Keratinocyte (primary cell): ENCODE measurements around the gene LAMTOR5. TPM values are rescaled to one million over a fixed set of nuclear protein-coding genes. Genes with fewer than 3 reads are reported as not detected.

Source experiments
- DNase-seq: peaks from one replicate; pipeline ENCODE4 v3.0.0-alpha.2; 2011; ENCODE audit warnings: low read depth, missing footprints, low spot score
- FAIRE-seq: peaks from 2 replicates; lab custom pipeline; 2011; peaks lifted over from hg19 to GRCh38; lab: Jason Lieb, UNC
- H2AFZ ChIP-seq: 2 replicates; pipeline ENCODE4 v1.6.0; 2012; ENCODE audit warnings: low read length, control low read depth, inconsistent platforms; ENCODE audit not compliant: control insufficient read depth
- H3K27ac ChIP-seq: 2 replicates; pipeline ENCODE4 v1.5.1; 2011; ENCODE audit warnings: low read length; ENCODE audit not compliant: control insufficient read depth, insufficient read depth
- H3K27me3 ChIP-seq: 3 replicates; pipeline ENCODE4 v1.6.0; 2011; ENCODE audit warnings: low read length; ENCODE audit not compliant: control insufficient read depth, insufficient read depth; ENCODE audit errors: extremely low read depth
- H3K36me3 ChIP-seq, 2 experiments: 2 replicates in 1 of 2; 3 replicates in 1 of 2; pipeline ENCODE4 v1.5.1; 2011; ENCODE audit warnings: low read length in 2 of 2, mild to moderate bottlenecking in 1 of 2; ENCODE audit not compliant: control insufficient read depth in 2 of 2, insufficient read depth in 2 of 2; ENCODE audit errors: extremely low read depth in 1 of 2
- H3K4me1 ChIP-seq: 3 replicates; pipeline ENCODE4 v1.5.1; 2011; ENCODE audit warnings: low read length; ENCODE audit not compliant: control insufficient read depth, insufficient read depth; ENCODE audit errors: extremely low read depth
- H3K4me2 ChIP-seq: 3 replicates; pipeline ENCODE4 v1.6.0; 2011; ENCODE audit warnings: low read depth, low read length; ENCODE audit not compliant: control insufficient read depth, insufficient read depth; ENCODE audit errors: extremely low read depth
- H3K4me3 ChIP-seq, 3 experiments: fragments of 200-600 bp in 1 of 3; sonication (generic) in 1 of 3; 2 replicates in 2 of 3; 3 replicates in 1 of 3; pipeline ENCODE4 v1.5.1; 2011 to 2016; ENCODE audit warnings: low read length in 3 of 3, mild to moderate bottlenecking in 3 of 3, control low read depth in 2 of 3, inconsistent platforms in 1 of 3, low read depth in 1 of 3, mixed read lengths in 1 of 3, mixed run types in 1 of 3, moderate library complexity in 1 of 3; ENCODE audit not compliant: control insufficient read depth in 2 of 3, insufficient read depth in 2 of 3; ENCODE audit errors: extremely low read depth in 1 of 3
- H3K79me2 ChIP-seq: 2 replicates; pipeline ENCODE4 v1.6.0; 2012; ENCODE audit warnings: low read length; ENCODE audit not compliant: control insufficient read depth, insufficient read depth
- H3K9ac ChIP-seq: 3 replicates; pipeline ENCODE4 v1.6.0; 2011; ENCODE audit warnings: low read length; ENCODE audit not compliant: control insufficient read depth, insufficient read depth; ENCODE audit errors: extremely low read depth
- H3K9me1 ChIP-seq: 3 replicates; pipeline ENCODE4 v1.6.0; 2011; ENCODE audit warnings: low read length; ENCODE audit not compliant: control insufficient read depth, insufficient read depth; ENCODE audit errors: extremely low read depth
- H3K9me3 ChIP-seq: 2 replicates; pipeline ENCODE4 v1.5.1; 2012; ENCODE audit warnings: low read depth, low read length; ENCODE audit not compliant: control insufficient read depth
- H4K20me1 ChIP-seq: 3 replicates; pipeline ENCODE4 v1.6.0; 2011; ENCODE audit warnings: low read length; ENCODE audit not compliant: control insufficient read depth, insufficient read depth; ENCODE audit errors: extremely low read depth
- EZH2 ChIP-seq: IDR thresholded peaks from one replicate; pipeline ENCODE4 v1.6.1; 2012; ENCODE audit warnings: inconsistent platforms, mild to moderate bottlenecking, low read length, moderate library complexity
- dilution Hi-C: fragments of 300-500 bp; cut with MboI; formaldehyde crosslinking; loops from one replicate; pipeline ENCODE4 v1.7.0; 2020; ENCODE audit warnings: low sequenced_read_pairs; ENCODE audit not compliant: extremely low pct_ligation_motif_present
- polyA plus RNA-seq, 5 experiments: library from polyadenylated mRNA; depleted of rRNA in 3 of 5; stranded (reverse) in 3 of 5; stranded (forward) in 1 of 5; unstranded in 1 of 5; fragments of >200 nt; gene quantifications; 1 replicate in 1 of 5; 2 replicates in 3 of 5; 3 replicates in 1 of 5; pipeline versions ENCODE4 v1.2.1 to v1.2.3, GENCODE V29; 2011 to 2012; ENCODE audit warnings: missing spikeins in 2 of 5, low read depth in 1 of 5, low replicate concordance in 1 of 5
- TF ChIP-seq, protein P1 (sequence below), 3 experiments: IDR thresholded peaks in 1 of 3; conservative IDR thresholded peaks in 1 of 3; optimal IDR thresholded peaks in 1 of 3; 2 replicates in 2 of 3; 3 replicates in 1 of 3; pipeline versions ENCODE3 to v1.5.1; 2011; ENCODE audit warnings: low read length in 3 of 3, mild to moderate bottlenecking in 3 of 3, moderate library complexity in 2 of 3, control low read depth in 1 of 3, inconsistent platforms in 1 of 3; ENCODE audit not compliant: insufficient read depth in 2 of 3; ENCODE audit errors: extremely low read depth in 1 of 3

The LAMTOR5 gene
- polyA plus RNA-seq, 1 donor (not counting 4 experiments of a cell fraction or from before 2014, with no cell fraction given): 365 TPM

DNA sequence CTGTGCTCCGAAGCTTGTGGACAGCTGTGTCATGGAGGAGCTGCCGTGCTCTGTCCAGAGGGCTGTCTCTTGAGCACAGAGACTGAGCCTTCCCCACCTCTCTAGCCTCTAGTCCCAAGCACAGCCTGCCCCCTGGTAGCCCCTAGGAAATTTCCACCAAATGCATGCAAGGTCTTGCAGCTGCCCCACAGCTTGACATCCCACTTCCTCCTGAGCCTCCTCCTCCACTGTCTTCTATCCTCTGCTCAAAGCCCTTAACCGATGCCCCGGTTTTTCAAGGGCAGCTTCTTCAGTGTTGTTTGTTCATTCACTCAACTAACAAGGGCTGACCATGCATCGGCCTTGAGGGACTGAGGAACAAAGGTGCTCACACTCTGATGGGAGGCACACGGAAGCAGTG is 22.9 kb upstream of the LAMTOR5 start:
- no peaks in the 10 kb centered on the region for H3K36me3 ChIP-seq
- H3K4me2 ChIP-seq: no peak overlapping the region
- peaks cover 10% of the 10 kb centered on the region for H3K27me3 ChIP-seq
- H3K27ac ChIP-seq: no peak overlapping the region
- TF ChIP-seq, protein P1, sequence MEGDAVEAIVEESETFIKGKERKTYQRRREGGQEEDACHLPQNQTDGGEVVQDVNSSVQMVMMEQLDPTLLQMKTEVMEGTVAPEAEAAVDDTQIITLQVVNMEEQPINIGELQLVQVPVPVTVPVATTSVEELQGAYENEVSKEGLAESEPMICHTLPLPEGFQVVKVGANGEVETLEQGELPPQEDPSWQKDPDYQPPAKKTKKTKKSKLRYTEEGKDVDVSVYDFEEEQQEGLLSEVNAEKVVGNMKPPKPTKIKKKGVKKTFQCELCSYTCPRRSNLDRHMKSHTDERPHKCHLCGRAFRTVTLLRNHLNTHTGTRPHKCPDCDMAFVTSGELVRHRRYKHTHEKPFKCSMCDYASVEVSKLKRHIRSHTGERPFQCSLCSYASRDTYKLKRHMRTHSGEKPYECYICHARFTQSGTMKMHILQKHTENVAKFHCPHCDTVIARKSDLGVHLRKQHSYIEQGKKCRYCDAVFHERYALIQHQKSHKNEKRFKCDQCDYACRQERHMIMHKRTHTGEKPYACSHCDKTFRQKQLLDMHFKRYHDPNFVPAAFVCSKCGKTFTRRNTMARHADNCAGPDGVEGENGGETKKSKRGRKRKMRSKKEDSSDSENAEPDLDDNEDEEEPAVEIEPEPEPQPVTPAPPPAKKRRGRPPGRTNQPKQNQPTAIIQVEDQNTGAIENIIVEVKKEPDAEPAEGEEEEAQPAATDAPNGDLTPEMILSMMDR (optimal IDR thresholded peaks at IDR 0.05 in 1 of 3, IDR thresholded peaks at IDR 0.05 in 1 of 3, conservative IDR thresholded peaks at IDR 0.05 in 1 of 3; ENCODE audit: extremely low read depth in 1 of 3, insufficient read depth in 2 of 3, low read length in 3 of 3): no peak
- no peak for TF ChIP-seq EZH2
- no peaks in the 10 kb centered on the region for H4K20me1 ChIP-seq
- no peaks in the 10 kb centered on the region for H3K79me2 ChIP-seq
- FAIRE-seq: no peak
- H3K4me3 ChIP-seq: no peak overlapping the region
- no peaks in the 10 kb centered on the region for H3K4me1 ChIP-seq
- H3K9me3 ChIP-seq: no peaks in the 10 kb centered on the region
- H2AFZ ChIP-seq: no peak overlapping the region
- H3K9me1 ChIP-seq: no peaks in the 10 kb centered on the region
- no peak for DNase-seq
- dilution Hi-C loops: no loop called here
- no peak overlapping the region for H3K9ac ChIP-seq

DNA sequence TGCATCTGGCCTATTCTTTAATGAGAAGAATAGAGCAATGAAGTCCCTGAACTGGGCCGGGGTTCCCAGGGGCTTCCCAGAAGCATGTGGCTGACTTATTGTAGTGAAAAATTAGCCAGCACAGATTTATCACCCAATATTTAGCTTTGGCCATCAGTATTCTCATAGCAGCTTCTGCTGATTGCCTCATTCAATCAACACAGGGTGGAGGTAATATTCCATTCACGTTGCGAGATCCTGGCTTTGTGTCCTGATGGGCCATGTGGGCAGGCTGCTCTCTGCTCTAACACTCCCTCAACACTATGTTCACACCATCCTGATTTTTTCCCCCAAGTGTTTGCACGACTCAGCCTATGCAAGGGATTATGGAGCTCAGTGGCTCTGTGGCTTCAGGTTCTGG is 21.5 kb upstream of the LAMTOR5 start:
- H3K27ac ChIP-seq: no peak overlapping the region
- H3K27me3 ChIP-seq: peaks cover 5% of the 10 kb centered on the region
- no peak overlapping the region for H3K4me3 ChIP-seq
- no peaks in the 10 kb centered on the region for H3K9me1 ChIP-seq
- H3K9me3 ChIP-seq: no peaks in the 10 kb centered on the region
- H3K36me3 ChIP-seq: no peaks in the 10 kb centered on the region
- no peaks in the 10 kb centered on the region for H3K4me1 ChIP-seq
- no peak overlapping the region for H2AFZ ChIP-seq
- TF ChIP-seq, protein P1 (optimal IDR thresholded peaks at IDR 0.05 in 1 of 3, IDR thresholded peaks at IDR 0.05 in 1 of 3, conservative IDR thresholded peaks at IDR 0.05 in 1 of 3; ENCODE audit: extremely low read depth in 1 of 3, insufficient read depth in 2 of 3, low read length in 3 of 3): no peak
- no peak for TF ChIP-seq EZH2
- H3K9ac ChIP-seq: no peak overlapping the region
- dilution Hi-C loops: no loop called here
- no peak for FAIRE-seq
- H4K20me1 ChIP-seq: no peaks in the 10 kb centered on the region
- DNase-seq: no peak
- H3K4me2 ChIP-seq: no peak overlapping the region
- no peaks in the 10 kb centered on the region for H3K79me2 ChIP-seq
